DOHH2 (cell line): ENCODE results near the gene ADAM19.

ENCODE experiments used
- EZH2phosphoT487 ChIP-seq: fragments of 200-600 bp; sonication (generic); IDR thresholded peaks from 2 replicates; pipeline ENCODE4 v1.6.1; 2017; ENCODE audit warnings: borderline replicate concordance, mild to moderate bottlenecking, antibody characterized with exemption, low read length, moderate library complexity, mixed read lengths
- TF ChIP-seq, protein P1 (sequence below): fragments of 200-600 bp; sonication (generic); IDR thresholded peaks from one replicate; pipeline ENCODE4 v1.5.1; 2014; ENCODE audit warnings: antibody characterized with exemption, mild to moderate bottlenecking, low read depth, low read length; ENCODE audit not compliant: poor library complexity, severe bottlenecking

- TF ChIP-seq, protein P1, sequence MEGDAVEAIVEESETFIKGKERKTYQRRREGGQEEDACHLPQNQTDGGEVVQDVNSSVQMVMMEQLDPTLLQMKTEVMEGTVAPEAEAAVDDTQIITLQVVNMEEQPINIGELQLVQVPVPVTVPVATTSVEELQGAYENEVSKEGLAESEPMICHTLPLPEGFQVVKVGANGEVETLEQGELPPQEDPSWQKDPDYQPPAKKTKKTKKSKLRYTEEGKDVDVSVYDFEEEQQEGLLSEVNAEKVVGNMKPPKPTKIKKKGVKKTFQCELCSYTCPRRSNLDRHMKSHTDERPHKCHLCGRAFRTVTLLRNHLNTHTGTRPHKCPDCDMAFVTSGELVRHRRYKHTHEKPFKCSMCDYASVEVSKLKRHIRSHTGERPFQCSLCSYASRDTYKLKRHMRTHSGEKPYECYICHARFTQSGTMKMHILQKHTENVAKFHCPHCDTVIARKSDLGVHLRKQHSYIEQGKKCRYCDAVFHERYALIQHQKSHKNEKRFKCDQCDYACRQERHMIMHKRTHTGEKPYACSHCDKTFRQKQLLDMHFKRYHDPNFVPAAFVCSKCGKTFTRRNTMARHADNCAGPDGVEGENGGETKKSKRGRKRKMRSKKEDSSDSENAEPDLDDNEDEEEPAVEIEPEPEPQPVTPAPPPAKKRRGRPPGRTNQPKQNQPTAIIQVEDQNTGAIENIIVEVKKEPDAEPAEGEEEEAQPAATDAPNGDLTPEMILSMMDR = no peak
- TF ChIP-seq EZH2phosphoT487 = no peak
Measured at GRCh38 chr5:157576678-157577077, 1.1 kb upstream of the ADAM19 start.
